ENCODE measurements around the gene NEDD4.
A peak's percentile ranks its signal among the peaks of the same experiment; 100 is the strongest.

Gene NEDD4

DNA sequence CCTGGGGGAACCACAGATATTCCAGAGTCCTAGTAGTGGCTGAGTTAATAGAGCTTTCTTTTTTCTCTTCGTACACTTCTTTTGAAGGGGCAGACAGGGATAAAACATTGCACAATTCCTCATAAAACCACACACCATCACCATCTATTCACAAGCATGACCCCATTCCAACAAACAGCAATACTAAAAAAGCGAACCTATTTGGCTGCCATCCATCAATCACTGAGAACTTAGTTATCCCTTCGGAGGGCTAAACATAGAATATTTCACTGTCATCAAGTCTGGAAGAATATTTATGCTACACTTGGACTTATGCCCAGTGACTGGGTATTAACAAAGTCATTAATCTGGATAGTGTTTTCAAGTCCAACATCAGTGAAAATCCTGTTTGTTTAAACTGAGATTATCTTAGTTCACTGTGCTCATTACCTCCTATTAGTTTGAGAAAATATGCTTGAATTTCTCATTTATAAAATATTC is 170.2 kb downstream of the NEDD4 start:
- TF ChIP-seq ZBTB7A (IDR thresholded peaks at IDR 0.05; ENCODE audit: low read depth) = no peak
- TF ChIP-seq TAF1 (IDR thresholded peaks at IDR 0.05; ENCODE audit: low read depth) = no peak
- TF ChIP-seq CREB1 (IDR thresholded peaks at IDR 0.05; ENCODE audit: low read depth) = no peak
- TF ChIP-seq, protein P1, sequence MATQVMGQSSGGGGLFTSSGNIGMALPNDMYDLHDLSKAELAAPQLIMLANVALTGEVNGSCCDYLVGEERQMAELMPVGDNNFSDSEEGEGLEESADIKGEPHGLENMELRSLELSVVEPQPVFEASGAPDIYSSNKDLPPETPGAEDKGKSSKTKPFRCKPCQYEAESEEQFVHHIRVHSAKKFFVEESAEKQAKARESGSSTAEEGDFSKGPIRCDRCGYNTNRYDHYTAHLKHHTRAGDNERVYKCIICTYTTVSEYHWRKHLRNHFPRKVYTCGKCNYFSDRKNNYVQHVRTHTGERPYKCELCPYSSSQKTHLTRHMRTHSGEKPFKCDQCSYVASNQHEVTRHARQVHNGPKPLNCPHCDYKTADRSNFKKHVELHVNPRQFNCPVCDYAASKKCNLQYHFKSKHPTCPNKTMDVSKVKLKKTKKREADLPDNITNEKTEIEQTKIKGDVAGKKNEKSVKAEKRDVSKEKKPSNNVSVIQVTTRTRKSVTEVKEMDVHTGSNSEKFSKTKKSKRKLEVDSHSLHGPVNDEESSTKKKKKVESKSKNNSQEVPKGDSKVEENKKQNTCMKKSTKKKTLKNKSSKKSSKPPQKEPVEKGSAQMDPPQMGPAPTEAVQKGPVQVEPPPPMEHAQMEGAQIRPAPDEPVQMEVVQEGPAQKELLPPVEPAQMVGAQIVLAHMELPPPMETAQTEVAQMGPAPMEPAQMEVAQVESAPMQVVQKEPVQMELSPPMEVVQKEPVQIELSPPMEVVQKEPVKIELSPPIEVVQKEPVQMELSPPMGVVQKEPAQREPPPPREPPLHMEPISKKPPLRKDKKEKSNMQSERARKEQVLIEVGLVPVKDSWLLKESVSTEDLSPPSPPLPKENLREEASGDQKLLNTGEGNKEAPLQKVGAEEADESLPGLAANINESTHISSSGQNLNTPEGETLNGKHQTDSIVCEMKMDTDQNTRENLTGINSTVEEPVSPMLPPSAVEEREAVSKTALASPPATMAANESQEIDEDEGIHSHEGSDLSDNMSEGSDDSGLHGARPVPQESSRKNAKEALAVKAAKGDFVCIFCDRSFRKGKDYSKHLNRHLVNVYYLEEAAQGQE (IDR thresholded peaks at IDR 0.05; ENCODE audit: low read depth) = no peak
- peak; percentile 89 for TF ChIP-seq CEBPB (IDR thresholded peaks at IDR 0.05)
- no peak for TF ChIP-seq RAD21 (IDR thresholded peaks at IDR 0.05; ENCODE audit: low read depth)
- TF ChIP-seq TCF12 (IDR thresholded peaks at IDR 0.05; ENCODE audit: low read depth) = 0 out of 2 replicates have a peak, but pooled peaks have one; percentile 21
- no peak for TF ChIP-seq USF1 (IDR thresholded peaks at IDR 0.05)
- peak; percentile 74 for TF ChIP-seq NFIC (IDR thresholded peaks at IDR 0.05)
- TF ChIP-seq, protein P2, sequence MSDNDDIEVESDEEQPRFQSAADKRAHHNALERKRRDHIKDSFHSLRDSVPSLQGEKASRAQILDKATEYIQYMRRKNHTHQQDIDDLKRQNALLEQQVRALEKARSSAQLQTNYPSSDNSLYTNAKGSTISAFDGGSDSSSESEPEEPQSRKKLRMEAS (IDR thresholded peaks at IDR 0.05) = no peak

DNA sequence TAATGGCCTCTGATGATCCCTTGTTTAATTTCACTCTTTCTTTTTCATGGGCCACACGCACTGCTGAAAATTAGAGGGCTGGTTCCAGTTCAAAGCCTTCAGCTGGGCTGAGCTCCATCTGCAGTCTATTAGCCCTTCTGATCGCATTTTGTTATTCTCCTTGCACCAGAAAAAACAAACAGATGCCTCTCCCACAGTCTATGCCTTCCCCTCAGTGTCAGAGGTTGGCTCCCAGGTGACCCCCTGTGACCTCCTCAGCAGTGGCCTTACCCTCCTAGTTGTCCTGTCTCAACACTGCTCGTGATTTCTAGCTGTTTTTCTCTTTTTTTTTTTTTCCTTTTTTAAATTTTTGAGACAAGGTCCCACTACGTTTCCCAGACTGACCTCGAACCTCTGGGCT is 173.4 kb downstream of the NEDD4 start:
- TF ChIP-seq RAD21 (IDR thresholded peaks at IDR 0.05; ENCODE audit: low read depth) (no peak), TAF1 (IDR thresholded peaks at IDR 0.05; ENCODE audit: low read depth) (no peak), CREB1 (IDR thresholded peaks at IDR 0.05; ENCODE audit: low read depth) (no peak), EP300 (IDR thresholded peaks at IDR 0.05; ENCODE audit: borderline replicate concordance) (no peak), USF1 (IDR thresholded peaks at IDR 0.05) (no peak), FOXM1 (IDR thresholded peaks at IDR 0.05; ENCODE audit: borderline replicate concordance, low read depth) (no peak), NFIC (IDR thresholded peaks at IDR 0.05) (no peak), YY1 (IDR thresholded peaks at IDR 0.05; ENCODE audit: low read depth) (no peak), CEBPB (IDR thresholded peaks at IDR 0.05) (no peak), ZBTB7A (IDR thresholded peaks at IDR 0.05; ENCODE audit: low read depth) (no peak), TEAD4 (IDR thresholded peaks at IDR 0.05) (no peak), EGR1 (IDR thresholded peaks at IDR 0.05) (no peak), TCF12 (IDR thresholded peaks at IDR 0.05; ENCODE audit: low read depth) (no peak)
- TF ChIP-seq, protein P1 (IDR thresholded peaks at IDR 0.05; ENCODE audit: low read depth) = no peak
- TF ChIP-seq, protein P2 (IDR thresholded peaks at IDR 0.05) = no peak

GRCh38 chr15:55819397-55820034 is 173.9 kb downstream of the NEDD4 start:
- no peak for TF ChIP-seq RAD21 (IDR thresholded peaks at IDR 0.05; ENCODE audit: low read depth)
- TF ChIP-seq CREB1 (IDR thresholded peaks at IDR 0.05; ENCODE audit: low read depth) = no peak
- TF ChIP-seq FOXM1 (IDR thresholded peaks at IDR 0.05; ENCODE audit: borderline replicate concordance, low read depth) = no peak
- no peak for TF ChIP-seq CEBPB (IDR thresholded peaks at IDR 0.05)
- no peak for TF ChIP-seq USF1 (IDR thresholded peaks at IDR 0.05)
- TF ChIP-seq EGR1 (IDR thresholded peaks at IDR 0.05) = no peak
- no peak for TF ChIP-seq TEAD4 (IDR thresholded peaks at IDR 0.05)
- no peak for TF ChIP-seq NFIC (IDR thresholded peaks at IDR 0.05)
- no peak for TF ChIP-seq TAF1 (IDR thresholded peaks at IDR 0.05; ENCODE audit: low read depth)
- TF ChIP-seq, protein P2 (IDR thresholded peaks at IDR 0.05) = no peak
- no peak for TF ChIP-seq ZBTB7A (IDR thresholded peaks at IDR 0.05; ENCODE audit: low read depth)
- TF ChIP-seq, protein P1 (IDR thresholded peaks at IDR 0.05; ENCODE audit: low read depth) = no peak
- no peak for TF ChIP-seq YY1 (IDR thresholded peaks at IDR 0.05; ENCODE audit: low read depth)
- TF ChIP-seq EP300 (IDR thresholded peaks at IDR 0.05; ENCODE audit: borderline replicate concordance) = no peak
- TF ChIP-seq TCF12 (IDR thresholded peaks at IDR 0.05; ENCODE audit: low read depth) = no peak

Data from Ishikawa (cell line).